LNCAP (cell line): ENCODE results near the gene RAMP1.

Experiments
- CTCF ChIP-seq: fragments of 450-650 bp; IDR thresholded peaks from 2 replicates; pipeline ENCODE4 v1.5.1; 2017; ENCODE audit warnings: mild to moderate bottlenecking

RAMP1 gene

DNA sequence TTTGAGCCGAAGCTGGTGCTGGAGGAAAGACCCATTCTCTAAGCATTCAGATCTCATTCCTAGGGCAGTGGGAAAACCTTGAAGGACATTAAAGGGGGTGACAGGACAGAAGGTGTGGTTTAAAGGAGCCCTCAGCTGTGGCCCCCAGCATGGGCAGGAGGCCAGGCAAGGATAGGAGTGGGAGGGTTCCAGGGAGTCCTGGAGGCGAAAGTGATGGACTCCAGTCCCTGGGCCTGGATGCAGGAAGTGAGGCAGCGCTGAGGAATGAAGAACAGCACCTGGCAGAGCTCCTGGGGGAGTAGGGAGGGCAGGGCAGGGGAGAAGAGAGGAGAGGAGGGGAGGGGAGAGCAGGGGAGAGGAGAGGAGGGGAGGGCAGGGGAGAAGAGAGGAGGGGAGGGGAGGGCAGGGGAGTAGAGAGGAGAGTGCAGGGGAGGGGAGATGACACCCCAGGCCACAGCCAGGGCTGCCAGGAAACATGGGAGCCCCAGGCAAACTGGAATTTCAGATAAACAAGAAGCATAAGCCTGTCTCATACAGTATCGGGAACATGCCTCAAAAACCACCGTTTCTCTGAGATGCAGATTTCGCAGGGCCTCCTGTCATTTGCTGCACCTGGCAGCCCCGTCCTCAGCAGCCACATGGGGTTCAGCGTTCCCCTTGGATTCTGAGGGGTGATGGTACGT lies 5.7 kb downstream of the RAMP1 start:
- no peak for TF ChIP-seq CTCF

GRCh38 chr2:237865623-237866041 lies 6.2 kb downstream of the RAMP1 start:
- TF ChIP-seq CTCF = no peak

- TF ChIP-seq CTCF = no peak
These were observed 6.7 kb downstream of the RAMP1 start for GRCh38 chr2:237866101-237866621.

- no peak for TF ChIP-seq CTCF
These were observed 8.0 kb downstream of the RAMP1 start for GRCh38 chr2:237867465-237867864.

GRCh38 chr2:237868631-237869342 lies 9.4 kb downstream of the RAMP1 start:
- no peak for TF ChIP-seq CTCF

- TF ChIP-seq CTCF = no peak
These were observed 10.1 kb downstream of the RAMP1 start for GRCh38 chr2:237869343-237870102.

GRCh38 chr2:237870126-237870525 lies 10.7 kb downstream of the RAMP1 start:
- TF ChIP-seq CTCF = no peak
